Stimulated activated CD4-positive, alpha-beta T cell treated with anti-CD3 and anti-CD28 coated beads, Interleukin-2, amount 100 ng/mL, for 48 hours (primary cell): ENCODE data around the gene ZXDC.

Experiments used
- DNase-seq, 2 donors: peaks; one replicate each; pipeline ENCODE4 v3.0.0-alpha.2; 2020

Gene ZXDC

DNA sequence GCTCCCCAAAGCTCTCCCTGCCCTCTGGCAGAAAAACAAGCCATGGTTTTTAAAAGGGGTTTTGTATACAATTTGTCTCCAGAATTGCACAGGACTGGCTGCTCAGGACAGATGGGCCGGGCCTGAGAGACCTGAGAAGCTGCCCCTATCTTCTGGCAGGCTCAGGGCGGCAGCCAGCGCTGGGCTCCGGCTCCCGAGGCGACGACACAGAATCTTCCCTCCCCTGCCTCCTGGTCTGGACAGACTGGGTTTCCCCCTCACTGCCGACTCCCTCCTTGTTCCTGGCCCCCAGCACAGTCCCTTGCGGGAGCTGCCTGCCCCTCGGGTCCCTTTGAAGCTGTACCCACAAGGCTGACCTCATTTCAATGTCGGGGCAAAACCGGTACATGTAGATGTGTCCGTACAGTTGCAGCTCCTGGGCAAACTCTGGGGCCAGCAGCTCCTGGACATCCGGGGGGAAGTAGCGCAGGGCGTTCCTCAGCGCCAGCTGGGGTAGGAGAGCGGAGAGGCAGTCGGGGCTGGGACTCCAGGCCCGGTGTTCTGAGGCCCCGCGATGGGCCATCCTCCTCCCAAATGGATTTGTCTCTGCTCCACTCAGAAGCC, 34.7 kb upstream of the ZXDC start:
- DNase-seq = no peak

DNA sequence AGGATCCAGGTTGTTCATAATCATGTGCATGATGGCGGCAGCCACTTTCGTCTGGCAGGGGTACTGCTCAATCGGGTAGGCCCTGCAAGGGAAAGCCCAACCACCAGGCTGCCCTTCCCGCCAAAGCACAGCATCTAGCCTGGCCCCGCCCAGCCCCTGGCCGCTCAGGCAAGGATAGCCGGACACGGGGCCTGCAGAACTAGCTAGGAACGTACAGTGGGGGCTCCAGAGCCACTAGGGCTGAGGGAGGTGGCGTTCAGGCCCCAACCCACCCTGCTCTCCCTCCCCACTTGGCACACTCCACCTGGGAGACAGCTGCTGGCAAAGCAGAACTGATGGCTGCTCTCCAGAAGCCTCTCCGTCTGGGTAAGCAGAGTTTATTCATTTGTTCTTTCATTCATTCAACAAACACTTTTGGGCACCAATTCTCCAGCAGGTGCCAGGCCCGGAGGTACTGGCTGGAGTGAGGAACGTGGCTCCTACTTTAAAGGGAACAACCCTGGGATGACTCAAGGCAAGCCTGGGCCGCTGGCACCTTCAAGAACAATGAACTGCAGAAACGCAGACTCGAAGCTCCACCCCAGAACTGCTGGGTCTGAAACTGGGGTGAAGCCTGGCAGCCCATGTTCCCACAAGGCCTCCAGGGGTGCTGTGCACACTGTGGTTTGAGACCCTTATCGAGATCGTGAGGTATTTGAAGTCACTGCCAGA, 34.1 kb upstream of the ZXDC start:
- no peak for DNase-seq

DNA sequence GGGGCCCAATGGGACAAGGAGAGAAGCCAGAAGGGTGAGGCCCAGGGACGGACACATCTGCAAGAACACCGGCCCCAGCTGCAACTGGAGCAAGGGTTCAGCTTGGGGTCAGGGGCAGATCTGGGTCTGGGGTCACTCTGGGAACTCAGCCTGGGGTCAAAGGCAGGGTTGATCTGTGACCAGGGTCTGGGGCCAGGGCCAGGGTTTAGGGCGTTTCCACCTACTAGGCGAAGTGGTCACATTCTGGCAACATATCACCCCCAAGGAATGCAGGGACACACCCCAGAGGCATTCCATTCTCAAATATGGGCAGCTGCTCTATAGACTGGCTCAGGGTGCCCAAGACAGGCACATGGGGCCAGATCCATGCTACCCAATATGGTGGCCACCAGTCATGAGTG, 32.9 kb upstream of the ZXDC start:
- no peak for DNase-seq

DNA sequence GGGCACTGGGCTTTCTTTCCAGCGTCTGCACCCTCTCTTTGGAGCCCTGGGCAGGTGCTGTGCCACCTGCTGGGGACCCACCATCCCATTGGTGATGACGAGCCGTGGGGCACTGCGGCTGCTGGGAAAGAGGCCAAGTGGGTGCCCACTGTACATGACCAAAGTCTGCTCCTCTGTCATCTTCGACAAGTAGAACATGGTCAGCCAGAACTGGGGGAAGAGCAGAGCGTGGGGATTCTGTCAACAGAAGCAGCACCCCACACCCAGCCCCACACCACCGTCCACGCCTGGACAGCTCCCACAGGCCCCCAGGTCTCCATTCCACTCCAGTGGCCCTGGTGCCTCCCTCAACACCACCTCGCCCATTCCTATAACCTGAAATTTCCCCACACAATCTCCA, 32.2 kb upstream of the ZXDC start:
- DNase-seq = no peak

DNA sequence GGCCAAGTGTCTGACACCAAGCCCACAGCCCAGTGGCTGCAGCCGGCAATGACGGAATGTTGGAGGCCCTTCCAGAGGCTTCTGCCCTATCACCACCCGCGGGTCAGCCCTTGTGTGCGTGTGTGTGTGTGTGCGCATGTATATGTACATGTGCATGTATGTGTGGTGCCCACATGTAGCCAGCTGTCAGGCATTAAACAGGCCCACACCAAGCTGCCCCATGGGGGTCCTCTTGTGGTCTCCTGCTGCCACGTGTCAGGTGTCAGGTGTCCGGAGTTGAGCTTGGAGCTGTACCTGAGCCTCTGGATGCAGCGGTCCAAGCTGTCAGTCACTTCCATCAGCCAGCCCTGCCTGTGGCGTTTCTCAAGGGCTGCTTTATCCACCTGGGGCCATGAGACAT, 28.0 kb upstream of the ZXDC start:
- no peak for DNase-seq

DNA sequence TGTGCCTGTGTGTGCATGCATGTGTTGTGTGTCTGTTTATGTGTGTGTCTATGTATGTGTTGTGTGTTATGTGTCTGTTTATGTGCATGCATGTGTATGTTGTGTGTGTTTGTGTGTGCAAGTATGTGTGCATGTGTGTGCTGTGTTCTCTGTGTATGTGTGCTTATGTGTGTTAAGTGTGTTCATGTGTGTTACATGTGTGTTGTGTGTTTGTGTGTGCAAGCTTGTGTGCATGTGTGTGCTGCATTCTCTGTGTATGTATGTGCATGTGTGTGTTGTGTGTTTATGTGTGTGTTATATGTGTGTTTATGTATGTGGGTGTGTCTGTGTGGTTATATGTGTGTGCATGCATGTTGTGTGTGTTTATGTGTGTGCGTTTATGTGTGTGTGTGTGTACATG, 27.0 kb upstream of the ZXDC start:
- no peak for DNase-seq

DNA sequence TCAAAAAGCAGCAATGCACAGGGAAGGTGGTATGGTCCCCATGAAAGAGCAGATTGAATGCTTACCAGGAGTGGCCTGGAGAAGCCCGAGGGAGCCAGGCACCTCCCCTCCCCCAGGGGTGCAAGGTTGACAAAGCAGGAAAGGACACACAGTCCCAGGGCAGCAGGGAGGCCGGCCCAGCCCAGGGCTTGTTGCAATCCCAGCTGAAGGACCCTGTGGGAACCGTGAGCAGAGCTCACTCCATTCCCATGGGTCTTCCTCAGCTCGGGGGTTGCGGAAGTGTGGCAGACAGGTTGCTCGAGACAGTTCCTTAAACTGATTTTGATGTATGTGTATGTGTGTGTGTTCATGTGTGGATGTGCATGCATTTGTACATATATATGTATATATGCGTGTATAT, 26.0 kb upstream of the ZXDC start:
- DNase-seq = no peak

DNA sequence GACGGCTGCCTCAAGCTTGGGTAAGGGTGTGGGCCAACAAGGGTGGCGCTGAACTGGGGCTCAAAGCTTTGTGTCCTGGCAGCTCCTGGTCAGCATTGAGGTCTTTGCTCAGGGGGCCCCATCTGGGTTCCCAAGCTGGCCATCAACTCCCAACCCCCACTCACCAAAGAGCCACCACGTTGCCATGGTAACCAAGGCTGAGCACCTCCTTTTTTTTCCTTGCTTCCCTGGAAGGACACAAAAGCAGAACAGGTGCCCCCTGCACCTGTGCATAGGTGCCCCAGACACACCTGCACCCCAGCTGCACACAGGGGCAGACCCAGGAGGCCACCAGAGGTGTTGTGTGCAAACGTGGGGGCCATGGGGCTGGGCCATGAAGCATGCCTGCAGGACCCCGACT, 25.4 kb upstream of the ZXDC start:
- no peak for DNase-seq

DNA sequence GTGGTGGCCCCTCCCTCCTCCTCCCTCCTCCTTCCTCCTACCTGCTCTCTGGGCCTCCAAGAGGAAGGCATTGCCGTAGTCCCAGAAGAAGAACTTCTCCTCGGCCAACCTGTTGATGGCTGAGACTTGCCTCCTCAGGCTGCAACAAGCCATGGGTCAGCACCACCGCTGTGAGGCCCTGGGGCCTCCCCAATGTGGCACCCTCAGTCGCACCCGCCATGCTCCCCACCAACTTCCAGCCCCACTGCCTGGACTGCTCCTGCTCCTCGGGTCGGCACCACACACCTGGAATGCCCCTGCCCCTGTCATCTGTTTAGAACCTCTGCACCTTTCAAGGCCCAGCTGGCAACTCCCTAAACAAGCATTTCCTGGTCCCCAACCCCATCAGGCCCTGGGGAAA, 24.3 kb upstream of the ZXDC start:
- no peak for DNase-seq

DNA sequence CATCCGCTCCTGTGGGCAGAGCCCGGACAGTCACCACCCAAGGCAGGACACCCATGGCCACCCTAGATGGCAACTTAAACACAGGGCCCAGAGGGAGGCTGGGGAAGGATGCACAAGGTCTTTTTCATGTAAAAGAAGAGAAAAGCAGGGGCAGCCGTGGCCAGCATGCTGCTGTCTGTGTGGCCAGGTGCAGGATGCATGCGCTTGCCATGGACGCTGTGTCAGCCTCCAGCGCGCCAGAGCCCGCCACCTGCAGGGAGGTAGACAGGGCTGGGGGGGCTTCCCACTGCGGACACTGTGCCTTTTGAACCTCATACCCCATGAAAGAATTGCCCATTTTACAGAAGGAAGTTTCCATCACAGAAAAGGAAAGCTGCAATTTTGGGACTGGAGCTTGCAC, 23.7 kb upstream of the ZXDC start:
- DNase-seq = no peak

DNA sequence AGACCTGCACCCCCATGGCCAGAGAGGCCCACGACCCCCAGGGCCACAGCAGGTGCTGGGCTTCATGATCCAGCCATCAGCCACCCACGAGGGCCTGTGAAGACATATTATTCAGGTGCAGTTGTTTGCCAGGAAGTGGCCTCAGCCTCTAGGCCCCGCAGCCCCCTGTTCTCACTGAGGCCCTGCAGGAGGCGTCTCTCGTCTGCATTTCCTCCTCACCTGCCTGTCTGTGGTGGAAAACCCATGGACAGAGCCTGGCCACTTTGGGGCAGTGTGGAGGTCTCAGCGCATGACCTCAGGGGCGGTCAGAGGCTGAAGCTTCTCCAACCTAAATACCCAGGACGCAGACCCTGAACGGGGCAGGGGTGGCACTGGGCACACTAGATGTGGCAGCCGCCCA, 23.2 kb upstream of the ZXDC start:
- DNase-seq = no peak

DNA sequence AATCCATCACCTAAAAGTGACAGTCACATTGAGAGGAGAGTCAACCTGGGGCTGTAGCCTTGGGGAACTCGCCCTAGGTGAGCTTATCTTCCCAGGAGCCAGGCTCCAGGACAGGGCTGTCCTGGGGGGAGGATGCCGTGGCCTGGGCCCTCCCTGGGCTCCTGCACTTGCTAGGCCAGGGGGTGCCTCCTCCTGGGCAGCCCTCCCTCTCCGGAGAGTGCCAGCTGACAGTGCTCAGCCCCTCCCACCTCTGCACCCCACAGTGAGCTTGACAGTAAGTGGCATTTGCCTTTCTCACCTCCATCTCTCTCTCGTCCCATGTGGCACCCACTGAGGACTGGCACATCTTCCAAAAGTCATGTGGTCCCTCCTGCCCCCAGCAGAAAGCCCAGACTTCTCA, 22.8 kb upstream of the ZXDC start:
- no peak for DNase-seq

DNA sequence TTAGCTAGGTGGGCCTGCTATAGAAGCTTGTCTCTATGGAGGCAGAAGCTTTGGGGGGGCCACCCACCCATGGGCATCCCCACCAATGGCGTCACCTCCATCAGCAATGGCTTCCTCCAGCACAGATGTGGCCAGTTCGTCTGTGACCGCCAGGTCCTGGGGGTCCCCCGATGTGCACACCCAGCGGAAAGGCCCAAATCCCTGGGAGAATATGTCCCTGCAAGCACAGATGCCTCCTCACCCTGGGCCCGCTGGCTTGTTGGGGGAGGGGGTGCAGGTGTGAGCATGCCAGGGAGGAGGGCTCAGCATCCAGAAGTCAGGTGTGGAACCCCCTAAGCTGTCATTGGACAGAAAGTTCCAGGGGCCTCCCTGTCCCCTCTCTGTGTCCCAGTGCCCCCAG, 22.3 kb upstream of the ZXDC start:
- DNase-seq = no peak

DNA sequence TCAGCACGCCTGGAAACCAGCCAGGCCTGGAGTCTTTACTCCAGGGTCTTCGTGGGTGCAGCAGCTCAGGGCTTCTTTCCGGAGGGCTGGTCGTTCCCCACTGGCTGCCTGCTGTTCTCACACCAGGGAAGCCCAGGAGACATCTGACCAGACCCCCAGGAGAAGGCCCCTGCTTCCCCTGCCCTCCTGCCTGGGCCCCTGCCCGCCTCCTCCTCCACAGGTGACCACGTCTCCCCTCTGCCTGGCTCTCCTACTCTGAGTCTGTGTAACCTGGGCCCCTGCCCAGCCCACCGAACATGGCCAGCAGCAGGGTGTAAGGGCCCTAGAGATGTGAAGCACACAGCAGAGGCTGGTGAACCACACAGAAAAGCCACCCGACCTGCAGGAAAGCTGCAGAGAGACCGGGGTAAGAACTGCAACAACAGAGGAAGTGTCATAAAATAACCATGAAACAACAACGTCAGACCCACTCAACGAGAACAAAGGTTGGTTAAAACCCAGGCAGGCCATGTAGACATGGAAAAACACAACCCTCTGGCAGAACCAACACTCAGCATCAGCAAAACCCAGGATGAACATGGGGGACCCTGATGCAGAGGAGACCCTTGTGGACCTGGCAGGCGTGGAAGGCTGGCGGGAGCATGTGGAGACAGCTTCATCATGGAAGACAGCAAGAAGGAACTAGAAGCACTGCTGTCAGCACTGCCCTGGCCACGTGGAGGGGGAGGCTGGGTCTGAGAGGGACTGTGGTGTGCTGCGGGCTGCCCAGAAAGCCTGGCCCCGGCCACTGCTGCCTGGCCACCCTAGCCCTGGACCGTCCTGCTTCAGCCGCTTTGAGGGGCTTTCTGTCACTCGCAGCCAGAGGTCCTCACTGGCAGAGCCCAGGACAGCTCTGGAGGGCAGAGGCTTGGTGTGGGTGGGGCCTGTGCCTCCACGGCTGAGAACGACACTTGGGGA, 21.5 kb upstream of the ZXDC start:
- DNase-seq = no peak

DNA sequence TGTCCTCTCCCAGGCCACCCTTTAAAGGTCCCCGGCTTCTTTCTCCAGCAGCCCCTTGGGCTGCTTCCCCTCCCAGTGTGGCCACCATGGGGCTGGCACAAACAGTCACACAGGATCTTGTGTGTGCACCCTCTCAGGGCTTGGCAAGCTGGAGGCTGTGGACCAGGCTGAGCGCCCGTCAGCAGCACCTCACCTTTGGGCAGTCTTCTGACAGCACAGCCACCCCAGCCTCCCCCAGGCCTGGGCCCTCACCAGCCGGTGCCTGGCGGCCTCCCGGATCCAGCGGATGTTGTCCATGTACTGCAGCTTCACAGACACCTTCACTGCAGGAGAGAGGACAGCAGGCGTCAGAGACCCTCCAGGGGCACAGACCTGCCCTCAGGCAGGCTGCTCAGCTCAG, 20.1 kb upstream of the ZXDC start:
- no peak for DNase-seq

DNA sequence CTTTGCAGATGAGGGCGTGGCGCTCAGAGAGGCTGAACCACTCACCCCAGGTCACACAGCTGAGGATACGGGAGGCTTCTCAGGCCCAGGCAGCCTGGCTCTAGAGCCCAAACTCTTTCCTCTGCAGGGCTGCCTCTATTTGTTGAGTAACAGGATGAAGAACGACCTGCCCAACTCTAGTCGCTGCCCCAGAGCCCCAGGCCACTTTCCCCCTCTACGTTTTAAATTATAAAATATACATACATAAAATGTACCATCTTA, 19.2 kb upstream of the ZXDC start:
- DNase-seq = no peak

DNA sequence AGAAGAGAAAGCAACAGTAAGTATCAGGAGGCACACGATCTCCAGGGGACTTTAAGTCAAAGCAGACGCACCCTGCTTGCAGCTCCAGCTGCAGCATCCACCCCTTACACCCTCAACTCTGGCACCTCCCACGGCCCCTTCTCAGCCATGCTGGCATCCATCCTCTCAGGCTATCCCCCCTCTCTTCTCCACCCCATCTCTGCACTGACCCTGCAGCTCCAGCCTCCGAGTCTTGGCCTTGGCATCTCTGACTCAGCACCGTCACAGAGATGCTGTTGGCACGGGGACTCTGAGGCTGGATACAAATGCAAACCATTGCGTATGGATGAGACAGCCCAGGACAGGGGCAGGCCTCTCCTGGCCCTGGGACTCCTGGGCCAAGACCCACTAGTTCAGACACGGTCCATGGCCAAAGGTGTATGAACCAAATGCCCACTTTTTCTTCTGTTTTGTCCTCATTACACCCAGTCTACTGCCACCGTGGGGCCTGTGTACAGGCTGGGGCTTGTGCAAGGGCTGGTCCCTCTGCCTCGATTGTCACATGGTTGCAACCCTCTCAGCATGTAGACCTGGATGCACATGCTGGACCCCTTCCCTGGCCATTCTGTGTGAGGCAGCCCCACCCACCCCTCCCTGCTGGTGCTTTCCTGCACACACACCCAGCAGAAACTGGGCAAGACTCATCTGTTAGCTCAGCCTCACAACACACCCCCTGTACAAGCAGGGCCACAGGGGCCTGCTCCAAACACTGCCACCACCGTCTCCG, 18.7 kb upstream of the ZXDC start:
- no peak for DNase-seq

DNA sequence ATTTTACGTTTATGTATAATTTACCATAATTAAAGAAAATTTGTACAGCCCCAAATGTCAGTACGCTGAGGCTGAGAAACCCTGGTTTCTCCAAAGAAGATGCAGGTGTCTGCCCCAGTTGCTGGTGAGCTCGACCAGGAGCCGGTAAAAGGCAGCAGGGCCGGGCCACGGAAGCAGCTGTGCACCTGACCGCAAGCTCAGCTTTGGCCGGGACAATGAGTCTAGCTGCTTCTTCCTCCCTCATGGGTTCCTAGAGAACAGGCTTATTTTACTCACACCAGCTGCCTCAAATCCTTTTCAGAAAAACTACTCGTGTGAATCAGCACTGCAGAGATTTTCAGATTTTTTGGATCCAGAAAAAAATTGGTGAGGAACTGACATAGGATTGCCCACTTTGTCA, 18.0 kb upstream of the ZXDC start:
- no peak for DNase-seq

DNA sequence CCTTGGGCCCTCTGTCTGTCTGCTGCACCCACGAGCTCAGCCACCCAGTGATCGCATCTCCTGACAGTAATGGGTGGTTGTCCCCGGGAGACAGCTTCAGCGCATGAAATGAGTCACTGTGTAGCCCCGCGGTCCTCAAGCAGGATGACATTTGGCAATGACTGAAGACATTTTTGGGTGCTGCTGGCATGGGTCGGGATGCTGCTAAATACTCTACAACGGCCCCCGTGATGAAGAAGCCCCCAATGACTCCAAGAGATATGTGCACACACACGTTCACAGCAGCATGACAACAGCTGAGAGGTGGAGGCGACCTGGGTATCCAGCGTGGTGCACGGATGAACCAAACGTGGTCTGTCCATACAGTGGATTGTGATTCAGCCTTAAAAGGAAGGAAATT, 17.4 kb upstream of the ZXDC start:
- DNase-seq = no peak

DNA sequence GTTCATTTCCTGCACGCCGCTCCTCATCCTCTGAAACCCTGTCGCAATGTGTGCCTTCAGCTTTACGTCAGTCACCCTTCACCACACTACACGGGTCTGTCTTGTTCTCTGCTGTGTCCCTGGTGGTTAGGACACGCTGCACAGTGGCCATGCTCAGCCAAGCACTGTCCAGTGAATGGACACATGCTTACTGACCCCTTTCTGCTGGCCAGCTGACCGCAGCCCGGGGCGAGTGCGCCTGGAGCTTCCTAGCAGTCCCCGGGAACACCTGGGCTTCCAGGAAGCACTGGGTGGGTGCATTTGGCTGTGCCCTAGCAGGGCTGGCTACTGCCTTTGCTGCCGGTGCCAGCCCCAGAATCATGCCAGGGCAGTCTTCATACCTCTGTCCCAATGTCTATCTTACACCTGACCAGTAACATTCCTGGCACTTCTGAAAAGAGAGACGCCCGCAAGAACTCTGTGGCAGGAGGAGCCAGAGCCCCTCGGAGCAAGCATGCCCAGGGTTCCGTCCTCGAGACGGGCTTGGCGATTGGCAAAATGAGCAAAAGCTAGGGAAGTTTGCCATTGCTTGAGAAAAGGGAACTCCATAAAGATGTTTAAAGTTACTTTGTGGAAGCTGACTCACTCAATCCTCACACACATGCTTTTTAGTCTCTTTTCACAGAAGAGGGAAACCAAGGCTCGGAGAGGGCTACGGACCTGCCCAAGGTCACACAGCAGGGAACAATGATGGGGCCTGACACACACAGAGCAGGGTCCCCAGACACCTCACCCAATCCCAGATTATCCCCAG, 15.7 kb upstream of the ZXDC start:
- no peak for DNase-seq

DNA sequence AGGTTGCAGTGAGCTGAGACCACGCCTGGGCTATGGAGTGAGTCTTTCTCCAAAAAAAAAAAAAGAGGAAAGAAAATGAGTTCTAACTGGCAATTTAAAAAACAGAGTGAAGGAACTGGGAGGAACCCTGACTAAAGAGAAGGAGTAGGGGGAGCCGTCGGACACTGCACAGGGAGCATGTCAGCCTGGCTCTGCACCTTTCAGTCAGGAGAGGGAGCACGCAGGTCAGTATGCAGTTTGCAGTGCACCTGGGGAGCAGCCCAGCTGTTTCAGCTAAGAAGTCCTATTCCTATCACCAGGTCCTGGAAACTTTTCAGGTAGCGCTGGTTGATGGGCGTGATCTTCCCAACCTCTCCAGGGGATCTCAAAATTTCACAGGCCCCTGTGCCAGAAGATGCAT, 14.9 kb upstream of the ZXDC start:
- DNase-seq = no peak

DNA sequence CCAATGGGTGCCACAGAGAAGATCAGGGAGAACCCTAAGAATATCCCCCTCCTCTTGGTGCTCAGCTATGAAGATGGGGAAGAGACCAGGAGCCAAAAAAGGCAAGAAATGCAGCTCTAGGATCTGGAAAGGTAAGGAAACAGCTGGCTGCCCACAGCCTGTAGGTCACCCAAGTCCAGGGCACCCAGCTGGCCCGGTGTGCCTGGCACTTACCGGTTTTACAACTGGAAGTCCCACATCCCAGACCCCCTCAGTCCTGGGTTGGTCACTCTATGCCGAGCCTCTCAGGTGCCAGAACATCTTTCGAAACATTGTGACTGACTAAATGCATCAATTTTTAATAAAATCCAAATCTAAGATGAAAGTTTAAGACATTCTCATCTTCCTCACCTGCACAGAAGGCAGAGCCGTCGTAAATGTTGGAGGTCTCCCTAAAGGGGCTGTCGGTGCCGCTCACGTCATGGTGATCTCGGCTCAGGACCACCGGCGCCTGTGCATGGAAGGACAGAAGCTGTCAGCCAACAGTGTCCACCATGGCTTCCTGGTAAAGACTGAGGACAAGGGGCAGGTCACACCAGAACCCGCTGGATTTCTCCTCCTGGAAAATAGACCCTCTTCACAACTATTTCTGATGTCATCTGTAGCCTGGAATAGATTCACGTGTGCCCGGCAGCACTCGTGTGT, 13.3 kb upstream of the ZXDC start:
- no peak for DNase-seq
